ENCODE results near the gene SGF29. TPM values are rescaled to one million over a fixed set of nuclear protein-coding genes. Genes with fewer than 3 reads are reported as not detected.
"Not testable (repeated sequence)": the region's sequence is repeated elsewhere in the genome, so short reads cannot be mapped to it uniquely, and the experiment has no call there.

Gene SGF29
- total RNA-seq, 1 donor from 2014 or later, result 10.6 TPM

- no peak for TF ChIP-seq CTCF (IDR thresholded peaks at IDR 0.05; ENCODE audit: insufficient read depth, low read depth, low read length)
- TF ChIP-seq EZH2 (IDR thresholded peaks at IDR 0.05; ENCODE audit: insufficient read depth, low read length), result no peak
- no peak overlapping the region for H3K27ac Mint-ChIP-seq (ENCODE audit: unreplicated experiment)
- Histone ChIP-seq H3K27me3 (ENCODE audit: insufficient read depth, low read length) (no peaks in the 10 kb centered on the region), H3K36me3 (ENCODE audit: insufficient read depth, low read length) (no peaks in the 10 kb centered on the region), H3K27ac (ENCODE audit: low read depth, low read length) (no peak overlapping the region), H3K4me1 (ENCODE audit: insufficient read depth, low read length) (no peaks in the 10 kb centered on the region), H3K4me3 (ENCODE audit: insufficient read depth, low read depth, low read length) (no peak overlapping the region), H3K9me3 (ENCODE audit: insufficient read depth, low read depth, low read length) (no peaks in the 10 kb centered on the region), H4K20me1 (ENCODE audit: insufficient read depth, low read length) (no peaks in the 10 kb centered on the region), H3K79me2 (ENCODE audit: insufficient read depth, low read length) (no peaks in the 10 kb centered on the region), H3K4me2 (ENCODE audit: low read length) (no peak overlapping the region), H2AFZ (ENCODE audit: low read depth, low read length) (no peak overlapping the region), H3K9ac (ENCODE audit: low read length) (no peak overlapping the region)
- FAIRE-seq (no peak), DNase-seq (ENCODE audit: low read depth) (no peak)
- H3K36me3 Mint-ChIP-seq (ENCODE audit: low read depth, unreplicated experiment), result no peaks in the 10 kb centered on the region
- no peaks in the 10 kb centered on the region for H3K4me1 Mint-ChIP-seq (ENCODE audit: low read depth, unreplicated experiment)
- H3K9me3 Mint-ChIP-seq (ENCODE audit: unreplicated experiment), result no peaks in the 10 kb centered on the region
- peaks cover 16% of the 10 kb centered on the region for H3K27me3 Mint-ChIP-seq (ENCODE audit: low read depth, unreplicated experiment)
- no peak overlapping the region for H3K4me3 Mint-ChIP-seq (ENCODE audit: unreplicated experiment)
Measured at GRCh38 chr16:28616636-28617035, 62.9 kb downstream of the SGF29 start.

- H3K4me3 ChIP-seq (ENCODE audit: insufficient read depth, low read depth, low read length), result no peak overlapping the region
- no peaks in the 10 kb centered on the region for H3K79me2 ChIP-seq (ENCODE audit: insufficient read depth, low read length)
- no peak overlapping the region for H3K4me2 ChIP-seq (ENCODE audit: low read length)
- H3K27me3 ChIP-seq (ENCODE audit: insufficient read depth, low read length), result no peaks in the 10 kb centered on the region
- FAIRE-seq (no peak), DNase-seq (ENCODE audit: low read depth) (no peak)
- Mint-ChIP-seq H3K27ac (ENCODE audit: unreplicated experiment) (no peak overlapping the region), H3K9me3 (ENCODE audit: unreplicated experiment) (no peaks in the 10 kb centered on the region), H3K4me3 (ENCODE audit: unreplicated experiment) (no peak overlapping the region), H3K36me3 (ENCODE audit: low read depth, unreplicated experiment) (no peaks in the 10 kb centered on the region), H3K27me3 (ENCODE audit: low read depth, unreplicated experiment) (peaks cover 20% of the 10 kb centered on the region), H3K4me1 (ENCODE audit: low read depth, unreplicated experiment) (no peaks in the 10 kb centered on the region)
- H2AFZ ChIP-seq (ENCODE audit: low read depth, low read length), result no peak overlapping the region
- H3K27ac ChIP-seq (ENCODE audit: low read depth, low read length), result no peak overlapping the region
- no peak overlapping the region for H3K9ac ChIP-seq (ENCODE audit: low read length)
- TF ChIP-seq EZH2 (IDR thresholded peaks at IDR 0.05; ENCODE audit: insufficient read depth, low read length) (no peak), CTCF (IDR thresholded peaks at IDR 0.05; ENCODE audit: insufficient read depth, low read depth, low read length) (no peak)
- no peaks in the 10 kb centered on the region for H3K36me3 ChIP-seq (ENCODE audit: insufficient read depth, low read length)
- H3K9me3 ChIP-seq (ENCODE audit: insufficient read depth, low read depth, low read length), result no peaks in the 10 kb centered on the region
- no peaks in the 10 kb centered on the region for H4K20me1 ChIP-seq (ENCODE audit: insufficient read depth, low read length)
- no peaks in the 10 kb centered on the region for H3K4me1 ChIP-seq (ENCODE audit: insufficient read depth, low read length)
Measured at GRCh38 chr16:28617874-28618273, 64.2 kb downstream of the SGF29 start.

- not testable (repeated sequence) for H2AFZ ChIP-seq (ENCODE audit: low read depth, low read length); H3K36me3 Mint-ChIP-seq (ENCODE audit: low read depth, unreplicated experiment); H3K4me3 ChIP-seq (ENCODE audit: insufficient read depth, low read depth, low read length); DNase-seq (ENCODE audit: low read depth); H3K4me1 Mint-ChIP-seq (ENCODE audit: low read depth, unreplicated experiment); H3K27ac ChIP-seq (ENCODE audit: low read depth, low read length); H3K4me2 ChIP-seq (ENCODE audit: low read length); H4K20me1 ChIP-seq (ENCODE audit: insufficient read depth, low read length); H3K4me1 ChIP-seq (ENCODE audit: insufficient read depth, low read length); H3K79me2 ChIP-seq (ENCODE audit: insufficient read depth, low read length); H3K27ac Mint-ChIP-seq (ENCODE audit: unreplicated experiment); FAIRE-seq; H3K9ac ChIP-seq (ENCODE audit: low read length); H3K27me3 ChIP-seq (ENCODE audit: insufficient read depth, low read length); H3K9me3 ChIP-seq (ENCODE audit: insufficient read depth, low read depth, low read length); H3K36me3 ChIP-seq (ENCODE audit: insufficient read depth, low read length); H3K4me3 Mint-ChIP-seq (ENCODE audit: unreplicated experiment); H3K9me3 Mint-ChIP-seq (ENCODE audit: unreplicated experiment)
- H3K27me3 Mint-ChIP-seq (ENCODE audit: low read depth, unreplicated experiment), result peaks cover 20% of the 10 kb centered on the region
Measured at GRCh38 chr16:28620316-28620715, 66.6 kb downstream of the SGF29 start.
